A673 (cell line): Measurements from ENCODE around the gene CD8B2. TPM values are rescaled to one million over a fixed set of nuclear protein-coding genes. Genes with fewer than 3 reads are reported as not detected.

ENCODE experiments used
- BruUV-seq: library from RNA; stranded (reverse); fragments of 400-500 nt; replicated peaks from 2 replicates; lab custom pipeline; 2021; lab: Mats Ljungman, UMichigan
- CTCF ChIA-PET: fragments of 300-600 bp; sonication (Branson Sonifier 250); formaldehyde crosslinking; loops from one replicate; lab custom pipeline; 2022; ENCODE audit warnings: antibody characterized with exemption; lab: Charles Lee
- POLR2A ChIA-PET: fragments of 300-600 bp; sonication (Branson Sonifier 250); formaldehyde crosslinking; loops from one replicate; lab custom pipeline; 2022; ENCODE audit warnings: antibody characterized with exemption; ENCODE audit not compliant: low non-redundant PET; lab: Charles Lee
- DNase-seq: peaks from one replicate; pipeline ENCODE4 v3.0.0-alpha.2; 2015; ENCODE audit warnings: low spot score
- H3K27ac ChIP-seq: fragments of 200-600 bp; sonication (generic); 2 replicates; pipeline ENCODE4 v1.5.1; 2016; ENCODE audit warnings: mixed run types, low read depth, mild to moderate bottlenecking, mixed read lengths, antibody characterized with exemption, low read length; ENCODE audit not compliant: poor library complexity, severe bottlenecking
- H3K27me3 ChIP-seq: fragments of 200-600 bp; sonication (generic); replicated peaks from 2 replicates; pipeline ENCODE4 v1.6.1; 2017; ENCODE audit warnings: mixed run types, low read depth, mild to moderate bottlenecking, mixed read lengths, antibody characterized with exemption, low read length; ENCODE audit not compliant: insufficient read depth, poor library complexity
- H3K36me3 ChIP-seq: fragments of 200-600 bp; sonication (generic); 2 replicates; pipeline ENCODE4 v1.6.1; 2016; ENCODE audit warnings: mixed run types, mild to moderate bottlenecking, mixed read lengths, antibody characterized with exemption, low read length; ENCODE audit not compliant: insufficient read depth, poor library complexity, severe bottlenecking
- H3K4me1 ChIP-seq: fragments of 200-600 bp; sonication (generic); 2 replicates; pipeline ENCODE4 v1.6.1; 2017; ENCODE audit warnings: mixed run types, mild to moderate bottlenecking, mixed read lengths, antibody characterized with exemption, low read length; ENCODE audit not compliant: insufficient read depth, poor library complexity, severe bottlenecking
- H3K4me3 ChIP-seq: fragments of 200-600 bp; sonication (generic); 2 replicates; pipeline ENCODE4 v1.5.1; 2016; ENCODE audit warnings: low read depth, mixed run types, mild to moderate bottlenecking, mixed read lengths, low read length; ENCODE audit not compliant: poor library complexity, severe bottlenecking
- H3K9me3 ChIP-seq: fragments of 200-600 bp; sonication (generic); 2 replicates; pipeline ENCODE4 v1.6.1; 2016; ENCODE audit warnings: mixed run types, low read depth, mild to moderate bottlenecking, mixed read lengths, antibody characterized with exemption, low read length; ENCODE audit not compliant: poor library complexity, severe bottlenecking
- CTCF ChIP-seq: fragments of 300-800, 200-600 bp; sonication (generic); conservative IDR thresholded peaks from 2 replicates; pipeline ENCODE4 v1.5.1; 2017; ENCODE audit warnings: low read depth, mild to moderate bottlenecking, antibody characterized with exemption, low read length, moderate library complexity, mixed read lengths
- EZH2 ChIP-seq: fragments of 200-600 bp; sonication (generic); IDR thresholded peaks from 2 replicates; pipeline ENCODE4 v1.6.1; 2017; ENCODE audit warnings: borderline replicate concordance, low read depth, mild to moderate bottlenecking, mixed read lengths, antibody characterized with exemption, low read length; ENCODE audit not compliant: poor library complexity, severe bottlenecking
- intact Hi-C: fragments of 100-400 bp; cut with micrococcal nuclease; formaldehyde crosslinking; loops from one replicate; pipeline ENCODE4 v1.10.0; 2022; ENCODE audit not compliant: unreplicated experiment
- total RNA-seq: library from RNA; stranded (reverse); gene quantifications from 2 replicates; pipeline ENCODE4 v1.2.3, GENCODE V29; 2021

CD8B2 gene
- total RNA-seq, 1 experiment from 2014 or later, result not detected

- ChIA-PET CTCF (no interaction called here), POLR2A (no interaction called here)
- intact Hi-C loops, result no loop called here
- H3K27me3 ChIP-seq, result no peaks in the 10 kb centered on the region
- H3K9me3 ChIP-seq, result no peaks in the 10 kb centered on the region
- no peak overlapping the region for H3K4me3 ChIP-seq
- H3K4me1 ChIP-seq, result no peaks in the 10 kb centered on the region
- no peaks in the 10 kb centered on the region for H3K36me3 ChIP-seq
- TF ChIP-seq CTCF, result no peak
- no peak for TF ChIP-seq EZH2
- H3K27ac ChIP-seq, result no peak overlapping the region
- no TSS peak for BruUV-seq
- DNase-seq, result no peak
Observed at GRCh38 chr2:106523976-106524665, 37.0 kb downstream of the CD8B2 start.

GRCh38 chr2:106530866-106531265, 43.7 kb downstream of the CD8B2 start:
- Histone ChIP-seq H3K27me3 (peaks cover 4% of the 10 kb centered on the region), H3K4me3 (no peak overlapping the region), H3K36me3 (no peaks in the 10 kb centered on the region), H3K4me1 (no peaks in the 10 kb centered on the region), H3K27ac (no peak overlapping the region), H3K9me3 (no peaks in the 10 kb centered on the region)
- TF ChIP-seq EZH2, result no peak
- no peak for TF ChIP-seq CTCF
- POLR2A ChIA-PET, result no interaction called here
- no peak for DNase-seq
- BruUV-seq, result no TSS peak
- intact Hi-C loops, result no loop called here
- CTCF ChIA-PET, result no interaction called here

- CTCF ChIA-PET, result no interaction called here
- H3K4me3 ChIP-seq, result no peak overlapping the region
- TF ChIP-seq EZH2 (no peak), CTCF (no peak)
- no peaks in the 10 kb centered on the region for H3K9me3 ChIP-seq
- no peaks in the 10 kb centered on the region for H3K4me1 ChIP-seq
- H3K36me3 ChIP-seq, result no peaks in the 10 kb centered on the region
- no TSS peak for BruUV-seq
- no peak for DNase-seq
- POLR2A ChIA-PET, result no interaction called here
- intact Hi-C loops, result no loop called here
- H3K27me3 ChIP-seq, result peaks cover 4% of the 10 kb centered on the region
- H3K27ac ChIP-seq, result no peak overlapping the region
Observed at GRCh38 chr2:106531676-106532214, 44.6 kb downstream of the CD8B2 start.
